ENCODE measurements around the gene NEU4. TPM values are rescaled to one million over a fixed set of nuclear protein-coding genes. Genes with fewer than 3 reads are reported as not detected.
"Not testable (repeated sequence)": the region's sequence is repeated elsewhere in the genome, so short reads cannot be mapped to it uniquely, and the experiment has no call there.

Gene NEU4
- total RNA-seq, 1 experiment from 2014 or later, result 10.0 TPM

GRCh38 chr2:241799522-241800197 is 9.3 kb upstream of the NEU4 start:
- intact Hi-C loops (cut with micrococcal nuclease; ENCODE audit: unreplicated experiment), result no loop called here
- H3K4me1 ChIP-seq (ENCODE audit: control insufficient read depth, insufficient read depth, low read length), result peaks cover 12% of the 10 kb centered on the region
- in situ Hi-C loops (cut with HindIII; ENCODE audit: low pct_unique_long_range_greater_than_20kb, low sequenced_read_pairs), result no loop called here
- H3K27me3 ChIP-seq (ENCODE audit: control insufficient read depth, insufficient read depth, low read length), result no peaks in the 10 kb centered on the region
- no peak overlapping the region for H3K27ac ChIP-seq (ENCODE audit: low read length)
- ChIA-PET CTCF (no interaction called here), POLR2A (no interaction called here)
- H3K36me3 ChIP-seq (ENCODE audit: control insufficient read depth, insufficient read depth, low read length), result no peaks in the 10 kb centered on the region
- no peak for TF ChIP-seq SIN3A (IDR thresholded peaks at IDR 0.05; ENCODE audit: borderline replicate concordance, insufficient read depth, low read depth, low read length)
- no peak for TF ChIP-seq REST (IDR thresholded peaks at IDR 0.05; ENCODE audit: insufficient read depth in 1 of 2, low read depth in 2 of 2, low read length in 1 of 2)
- TF ChIP-seq, protein P1, sequence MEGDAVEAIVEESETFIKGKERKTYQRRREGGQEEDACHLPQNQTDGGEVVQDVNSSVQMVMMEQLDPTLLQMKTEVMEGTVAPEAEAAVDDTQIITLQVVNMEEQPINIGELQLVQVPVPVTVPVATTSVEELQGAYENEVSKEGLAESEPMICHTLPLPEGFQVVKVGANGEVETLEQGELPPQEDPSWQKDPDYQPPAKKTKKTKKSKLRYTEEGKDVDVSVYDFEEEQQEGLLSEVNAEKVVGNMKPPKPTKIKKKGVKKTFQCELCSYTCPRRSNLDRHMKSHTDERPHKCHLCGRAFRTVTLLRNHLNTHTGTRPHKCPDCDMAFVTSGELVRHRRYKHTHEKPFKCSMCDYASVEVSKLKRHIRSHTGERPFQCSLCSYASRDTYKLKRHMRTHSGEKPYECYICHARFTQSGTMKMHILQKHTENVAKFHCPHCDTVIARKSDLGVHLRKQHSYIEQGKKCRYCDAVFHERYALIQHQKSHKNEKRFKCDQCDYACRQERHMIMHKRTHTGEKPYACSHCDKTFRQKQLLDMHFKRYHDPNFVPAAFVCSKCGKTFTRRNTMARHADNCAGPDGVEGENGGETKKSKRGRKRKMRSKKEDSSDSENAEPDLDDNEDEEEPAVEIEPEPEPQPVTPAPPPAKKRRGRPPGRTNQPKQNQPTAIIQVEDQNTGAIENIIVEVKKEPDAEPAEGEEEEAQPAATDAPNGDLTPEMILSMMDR (IDR thresholded peaks at IDR 0.05), result no peak
- TF ChIP-seq TCF7L2 (IDR thresholded peaks at IDR 0.05; ENCODE audit: low read depth, low read length), result no peak
- no peak for TF ChIP-seq POLR2AphosphoS5 (IDR thresholded peaks at IDR 0.05; ENCODE audit: low read depth, low read length)
- H3K9me3 ChIP-seq (ENCODE audit: control insufficient read depth, insufficient read depth, low read depth, low read length), result no peaks in the 10 kb centered on the region
- no peak for ATAC-seq
- no TSS peak for BruUV-seq (replicated peaks)
- DNase-seq (ENCODE audit: low read depth, low spot score), result no peak
- no peak overlapping the region for H3K4me3 ChIP-seq (ENCODE audit: low read depth in 2 of 2, low read length in 2 of 2)

DNA sequence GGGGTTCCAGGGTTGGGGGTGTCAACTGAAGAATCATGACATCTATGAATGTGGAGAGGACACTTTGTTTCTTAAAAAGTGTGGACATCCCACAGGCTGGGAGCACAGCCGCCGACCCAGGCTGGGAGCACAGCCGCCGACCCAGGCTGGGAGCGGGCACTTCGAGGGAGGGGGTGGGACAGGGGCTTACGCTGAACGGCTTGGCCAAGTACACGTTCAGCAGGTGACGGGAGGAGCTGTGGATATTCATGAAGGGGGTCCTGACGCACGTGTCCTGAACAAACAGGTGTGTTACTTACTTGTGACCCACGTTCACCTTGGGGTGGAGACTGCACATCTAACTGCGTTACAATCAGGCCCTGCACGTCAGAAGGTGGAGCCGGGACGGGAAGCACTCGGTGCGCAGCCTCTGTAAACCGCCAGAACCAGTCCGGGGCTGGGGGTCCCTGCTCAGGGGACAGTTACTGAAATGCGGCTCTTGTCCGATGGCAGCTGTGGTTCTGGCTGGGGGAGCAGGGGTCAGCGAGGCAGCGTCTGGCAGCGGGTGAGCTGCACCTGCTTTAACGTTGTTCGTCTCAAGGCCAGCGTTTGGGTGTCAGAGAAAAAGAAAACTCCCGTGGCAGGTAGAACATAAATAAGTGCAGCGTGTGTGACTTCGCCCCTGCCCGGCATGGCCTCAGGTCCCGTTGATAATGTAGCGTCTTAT is 8.6 kb upstream of the NEU4 start:
- CTCF ChIA-PET; H3K9me3 ChIP-seq (ENCODE audit: control insufficient read depth, insufficient read depth, low read depth, low read length); DNase-seq (ENCODE audit: low read depth, low spot score); H3K27ac ChIP-seq (ENCODE audit: low read length); H3K36me3 ChIP-seq (ENCODE audit: control insufficient read depth, insufficient read depth, low read length); intact Hi-C loops (cut with micrococcal nuclease; ENCODE audit: unreplicated experiment); ATAC-seq; H3K4me3 ChIP-seq (ENCODE audit: low read depth in 2 of 2, low read length in 2 of 2); H3K27me3 ChIP-seq (ENCODE audit: control insufficient read depth, insufficient read depth, low read length); in situ Hi-C loops (cut with HindIII; ENCODE audit: low pct_unique_long_range_greater_than_20kb, low sequenced_read_pairs); POLR2A ChIA-PET; BruUV-seq (replicated peaks): not testable (repeated sequence)
- H3K4me1 ChIP-seq (ENCODE audit: control insufficient read depth, insufficient read depth, low read length), result peaks cover 14% of the 10 kb centered on the region

Measured in Panc1 (cell line).